Esophagus muscularis mucosa (tissue), 4 donors: ENCODE measurements around the gene MCM9. TPM values are rescaled to one million over a fixed set of nuclear protein-coding genes. Genes with fewer than 3 reads are reported as not detected.
"Not testable (repeated sequence)": the region's sequence is repeated elsewhere in the genome, so short reads cannot be mapped to it uniquely, and the experiment has no call there.

Experiments used
- DNase-seq: peaks from one replicate; pipeline ENCODE4 v3.0.0-alpha.2; 2017; ENCODE audit errors: extremely low spot score
- H3K27ac ChIP-seq, 4 donors: fragments of 200-600 bp; sonication (generic); replicated peaks in 1 of 4; 1 replicate in 3 of 4; 2 replicates in 1 of 4; pipeline ENCODE4 v1.5.1; 2016 to 2019; ENCODE audit warnings: mild to moderate bottlenecking in 1 of 4
- H3K27me3 ChIP-seq, 4 donors: fragments of 200-600 bp; sonication (generic); one replicate each; pipeline versions ENCODE4 v1.5.1 to v1.6.0; 2016 to 2019
- H3K36me3 ChIP-seq, 4 donors: fragments of 200-600 bp; sonication (generic); one replicate each; pipeline ENCODE4 v1.5.1; 2016 to 2019
- H3K4me1 ChIP-seq, 4 donors: fragments of 200-600 bp; sonication (generic); one replicate each; pipeline ENCODE4 v1.5.1; 2016 to 2019
- H3K4me3 ChIP-seq, 4 donors: fragments of 200-600 bp; sonication (generic); 1 replicate in 2 of 4; 2 replicates in 2 of 4; pipeline ENCODE4 v1.5.1; 2016 to 2019; ENCODE audit warnings: mild to moderate bottlenecking in 4 of 4, moderate library complexity in 1 of 4
- H3K9me3 ChIP-seq, 4 donors: fragments of 200-600 bp; sonication (generic); 1 replicate in 3 of 4; 2 replicates in 1 of 4; pipeline ENCODE4 v1.5.1; 2016 to 2019
- EP300 ChIP-seq: sonication (generic); formaldehyde crosslinking; IDR thresholded peaks from one replicate; pipeline ENCODE4 v1.6.1; 2017; ENCODE audit warnings: antibody characterized with exemption
- POLR2A ChIP-seq: fragments of 450-650 bp; IDR thresholded peaks from one replicate; pipeline ENCODE4 v1.6.1; 2017; ENCODE audit warnings: antibody characterized with exemption, moderate library complexity, mild to moderate bottlenecking, low read depth
- POLR2AphosphoS5 ChIP-seq, 2 donors: sonication (generic); formaldehyde crosslinking; IDR thresholded peaks; one replicate each; pipeline ENCODE4 v1.6.1; 2017; ENCODE audit warnings: antibody characterized with exemption in 2 of 2
- WGBS: methylation state at CpG from one replicate; pipeline ENCODE4 v1.1.5; 2018; 5-methylcytosine and 5-hydroxymethylcytosine counted together
- intact Hi-C: fragments of 100-400 bp; cut with DNase I; formaldehyde crosslinking; loops from one replicate; pipeline ENCODE4 v1.15.1; 2023
- total RNA-seq, 4 donors: library from RNA; depleted of rRNA; stranded (reverse); fragments of >200 nt; gene quantifications; one replicate each; pipeline versions ENCODE4 v1.1.0 to v1.2.1, GENCODE V29; 2016
- TF ChIP-seq, protein P1 (sequence below), 3 experiments: fragments of 200-600 bp in 2 of 3; fragments of 450-650 bp in 1 of 3; sonication (generic) in 2 of 3; IDR thresholded peaks; one replicate each; pipeline ENCODE4 v1.5.1; 2017 to 2019; ENCODE audit warnings: antibody characterized with exemption in 3 of 3, mild to moderate bottlenecking in 2 of 3, moderate library complexity in 1 of 3

MCM9 gene
- total RNA-seq, 4 donors from 2014 or later, result 10.8 to 18.1 (median 11.3) TPM

DNA sequence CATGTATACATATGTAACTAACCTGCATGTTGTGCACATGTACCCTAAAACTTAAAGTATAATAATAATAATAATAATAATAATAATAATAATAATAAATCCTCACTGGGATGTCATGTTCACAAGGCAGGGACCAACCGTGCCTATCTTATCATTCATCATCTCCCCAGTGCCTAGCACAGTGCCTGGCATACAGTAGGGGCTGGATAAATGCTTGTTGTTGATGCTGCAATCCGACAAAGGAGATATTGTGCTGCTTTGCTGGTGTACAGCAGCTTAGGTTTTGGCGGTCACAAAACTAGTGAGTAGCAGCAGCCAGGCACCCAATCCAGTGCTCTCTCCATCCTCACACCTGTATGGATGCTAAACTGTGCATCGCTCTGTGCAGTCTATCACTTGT lies 135.1 kb downstream of the MCM9 start:
- intact Hi-C loops, result no loop called here
- no peak for DNase-seq
- 96% methylated on average over 3 of the region's 4 CpGs for WGBS
- no peaks in the 10 kb centered on the region for H3K9me3 ChIP-seq
- no peak for TF ChIP-seq POLR2A
- peaks cover 6 to 10% (median 10%) of the 10 kb centered on the region in 4 donors for H3K4me1 ChIP-seq
- H3K27ac ChIP-seq, result no peak overlapping the region
- no peak overlapping the region for H3K4me3 ChIP-seq
- no peaks in the 10 kb centered on the region for H3K27me3 ChIP-seq
- H3K36me3 ChIP-seq, result no peaks in the 10 kb centered on the region

DNA sequence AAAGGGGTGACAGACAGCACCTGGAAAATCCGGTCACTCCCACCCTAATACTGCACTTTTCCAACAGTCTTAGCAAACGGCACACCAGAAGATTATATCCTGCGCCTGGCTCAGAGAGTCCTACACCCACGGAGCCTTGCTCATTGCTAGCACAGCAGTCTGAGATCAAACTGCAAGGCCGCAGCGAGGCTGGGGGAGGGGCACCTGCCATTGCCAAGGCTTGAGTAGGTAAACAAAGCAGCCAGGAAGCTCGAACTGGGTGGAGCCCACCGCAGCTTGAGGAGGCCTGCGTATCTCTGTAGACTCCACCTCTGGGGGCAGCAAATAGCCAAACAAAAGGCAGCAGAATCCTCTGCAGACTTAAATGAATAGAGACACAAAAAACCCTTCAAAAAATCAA lies 138.4 kb downstream of the MCM9 start:
- H3K27me3 ChIP-seq, H3K9me3 ChIP-seq, H3K27ac ChIP-seq, H3K4me3 ChIP-seq, intact Hi-C loops, DNase-seq, H3K36me3 ChIP-seq: not testable (repeated sequence)
- H3K4me1 ChIP-seq, result peaks cover 6 to 10% (median 10%) of the 10 kb centered on the region in 4 donors
- 83% methylated on average over 9 of the region's 9 CpGs for WGBS

DNA sequence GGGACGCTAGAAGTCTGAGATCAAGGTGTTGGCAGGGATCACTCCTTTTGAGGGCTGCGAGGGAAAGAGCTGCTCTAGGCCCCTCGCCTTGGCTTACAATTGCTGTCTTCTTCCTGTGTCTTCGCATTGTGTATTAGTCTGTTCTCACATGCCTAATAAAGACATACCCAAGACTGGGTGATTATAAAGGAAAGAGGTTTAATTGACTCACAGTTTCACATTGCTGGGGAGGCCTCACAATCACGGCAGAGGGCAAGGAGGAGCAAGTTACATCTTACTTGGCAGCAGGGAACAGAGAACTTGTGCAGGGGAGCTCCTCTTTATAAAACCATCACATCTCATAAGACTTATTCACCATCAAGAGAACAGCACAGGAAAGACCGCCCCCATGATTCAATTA lies 143.5 kb downstream of the MCM9 start:
- Histone ChIP-seq H3K36me3 (no peaks in the 10 kb centered on the region), H3K4me1 (no peaks in the 10 kb centered on the region), H3K27ac (no peak overlapping the region), H3K27me3 (no peaks in the 10 kb centered on the region), H3K9me3 (no peaks in the 10 kb centered on the region), H3K4me3 (no peak overlapping the region)
- intact Hi-C loops, result no loop called here
- no peak for TF ChIP-seq EP300
- TF ChIP-seq POLR2A, result no peak
- 87% methylated on average over 6 of the region's 6 CpGs for WGBS
- DNase-seq, result no peak

DNA sequence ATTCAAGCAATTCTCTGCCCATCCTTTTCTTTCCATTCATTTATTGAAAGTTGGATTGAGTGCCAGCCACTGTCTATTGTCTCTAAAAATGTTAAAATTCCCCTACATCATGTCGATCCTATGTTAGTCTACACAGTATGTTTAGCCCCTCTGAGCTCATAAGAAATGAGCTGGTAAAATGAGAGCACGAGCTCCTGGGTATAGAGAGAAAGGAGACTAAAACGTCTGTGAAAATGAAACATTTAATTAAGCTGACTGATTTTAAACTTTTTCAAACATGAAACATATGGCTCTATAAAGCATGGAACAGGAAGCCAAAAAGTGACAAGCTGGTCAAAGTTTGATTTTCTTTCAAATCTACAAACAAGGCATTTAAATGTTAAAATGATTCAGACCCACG lies 145.0 kb downstream of the MCM9 start:
- no peaks in the 10 kb centered on the region for H3K36me3 ChIP-seq
- WGBS, result 64% methylated on average over 4 of the region's 4 CpGs
- no peak overlapping the region for H3K27ac ChIP-seq
- DNase-seq, result no peak
- intact Hi-C loops, result no loop called here
- peaks cover under 1 to 7% (median 5%) of the 10 kb centered on the region in 4 donors for H3K4me1 ChIP-seq
- no peak overlapping the region for H3K4me3 ChIP-seq
- no peaks in the 10 kb centered on the region for H3K27me3 ChIP-seq
- TF ChIP-seq, protein P1, sequence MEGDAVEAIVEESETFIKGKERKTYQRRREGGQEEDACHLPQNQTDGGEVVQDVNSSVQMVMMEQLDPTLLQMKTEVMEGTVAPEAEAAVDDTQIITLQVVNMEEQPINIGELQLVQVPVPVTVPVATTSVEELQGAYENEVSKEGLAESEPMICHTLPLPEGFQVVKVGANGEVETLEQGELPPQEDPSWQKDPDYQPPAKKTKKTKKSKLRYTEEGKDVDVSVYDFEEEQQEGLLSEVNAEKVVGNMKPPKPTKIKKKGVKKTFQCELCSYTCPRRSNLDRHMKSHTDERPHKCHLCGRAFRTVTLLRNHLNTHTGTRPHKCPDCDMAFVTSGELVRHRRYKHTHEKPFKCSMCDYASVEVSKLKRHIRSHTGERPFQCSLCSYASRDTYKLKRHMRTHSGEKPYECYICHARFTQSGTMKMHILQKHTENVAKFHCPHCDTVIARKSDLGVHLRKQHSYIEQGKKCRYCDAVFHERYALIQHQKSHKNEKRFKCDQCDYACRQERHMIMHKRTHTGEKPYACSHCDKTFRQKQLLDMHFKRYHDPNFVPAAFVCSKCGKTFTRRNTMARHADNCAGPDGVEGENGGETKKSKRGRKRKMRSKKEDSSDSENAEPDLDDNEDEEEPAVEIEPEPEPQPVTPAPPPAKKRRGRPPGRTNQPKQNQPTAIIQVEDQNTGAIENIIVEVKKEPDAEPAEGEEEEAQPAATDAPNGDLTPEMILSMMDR (IDR thresholded peaks at IDR 0.05), result no peak
- TF ChIP-seq POLR2A (no peak), POLR2AphosphoS5 (IDR thresholded peaks at IDR 0.05) (no peak), EP300 (no peak)
- H3K9me3 ChIP-seq, result no peaks in the 10 kb centered on the region

DNA sequence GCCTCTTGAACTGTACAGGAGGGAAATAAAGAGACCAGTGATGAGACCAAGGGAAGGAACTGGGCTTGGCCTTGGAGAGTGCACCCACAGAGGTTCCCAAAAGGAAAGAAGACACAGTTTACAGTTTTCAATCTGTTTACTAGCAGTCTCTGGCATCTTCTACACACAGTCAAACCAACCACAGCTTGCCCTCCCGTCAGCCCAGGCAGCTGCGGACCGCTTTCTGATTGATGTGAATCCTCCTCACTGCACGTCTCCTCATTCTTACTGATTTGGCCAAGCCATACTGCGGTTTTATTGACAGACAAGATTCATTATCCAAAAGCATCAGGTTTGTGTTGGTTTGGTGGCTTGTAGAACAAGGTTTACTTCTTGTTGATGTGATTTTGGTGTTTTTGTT lies 145.5 kb downstream of the MCM9 start:
- H3K4me1 ChIP-seq, result peaks cover 6 to 13% (median 10%) of the 10 kb centered on the region in 4 donors
- no peak overlapping the region for H3K4me3 ChIP-seq
- 98% methylated on average over 5 of the region's 5 CpGs for WGBS
- H3K27me3 ChIP-seq, result no peaks in the 10 kb centered on the region
- no peak for DNase-seq
- H3K36me3 ChIP-seq, result no peaks in the 10 kb centered on the region
- TF ChIP-seq, protein P1 (IDR thresholded peaks at IDR 0.05), result no peak
- TF ChIP-seq POLR2AphosphoS5 (IDR thresholded peaks at IDR 0.05), result no peak
- TF ChIP-seq POLR2A, result no peak
- no peak for TF ChIP-seq EP300
- no peaks in the 10 kb centered on the region for H3K9me3 ChIP-seq
- intact Hi-C loops, result no loop called here
- H3K27ac ChIP-seq, result no peak overlapping the region

DNA sequence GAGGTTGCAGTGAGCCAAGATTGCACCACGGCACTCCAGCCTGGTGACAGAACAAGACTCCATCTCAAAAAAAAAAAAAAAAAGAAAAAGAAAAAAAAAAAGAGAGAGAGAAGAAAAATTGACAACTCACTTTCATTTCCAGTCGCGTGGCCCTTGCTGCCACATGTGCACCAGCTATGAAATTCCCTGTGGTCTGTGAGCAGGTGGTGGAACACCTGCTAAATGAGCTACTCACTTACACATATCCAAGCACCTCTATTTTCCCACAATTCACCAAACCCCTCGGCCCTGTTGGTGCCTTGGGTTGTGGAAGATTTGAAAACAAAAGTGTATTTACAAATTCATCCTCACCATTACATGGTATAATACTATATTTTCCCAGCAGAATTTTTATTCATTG lies 146.3 kb downstream of the MCM9 start:
- intact Hi-C loops, result no loop called here
- Histone ChIP-seq H3K36me3 (no peaks in the 10 kb centered on the region), H3K27me3 (no peaks in the 10 kb centered on the region), H3K9me3 (no peaks in the 10 kb centered on the region), H3K4me1 (peaks cover 12 to 20% (median 17%) of the 10 kb centered on the region in 4 donors), H3K27ac (no peak overlapping the region), H3K4me3 (no peak overlapping the region)
- no peak for DNase-seq
- no peak for TF ChIP-seq EP300
- TF ChIP-seq POLR2AphosphoS5 (IDR thresholded peaks at IDR 0.05), result no peak
- no peak for TF ChIP-seq POLR2A
- TF ChIP-seq, protein P1 (IDR thresholded peaks at IDR 0.05), result no peak
- WGBS, result 77% methylated on average over 4 of the region's 4 CpGs
